GM19240 (cell line): ENCODE data around the gene AOC2.
"Not testable (repeated sequence)": the region's sequence is repeated elsewhere in the genome, so short reads cannot be mapped to it uniquely, and the experiment has no call there.

ENCODE experiments used
- DNase-seq: peaks from one replicate; pipeline ENCODE4 v3.0.0; 2011; ENCODE audit warnings: low spot score; ENCODE audit not compliant: insufficient read length

The AOC2 gene

GRCh38 chr17:42880776-42881310, 36.5 kb downstream of the AOC2 start:
- DNase-seq, result no peak

GRCh38 chr17:42881706-42882105, 37.3 kb downstream of the AOC2 start:
- DNase-seq, result not testable (repeated sequence)

GRCh38 chr17:42882166-42882565, 37.8 kb downstream of the AOC2 start:
- DNase-seq, result no peak

GRCh38 chr17:42883802-42884558, 39.6 kb downstream of the AOC2 start:
- DNase-seq, result no peak

GRCh38 chr17:42885806-42886205, 41.4 kb downstream of the AOC2 start:
- DNase-seq, result not testable (repeated sequence)

GRCh38 chr17:42886283-42887176, 42.1 kb downstream of the AOC2 start:
- DNase-seq, result no peak

- no peak for DNase-seq
These were observed 45.4 kb downstream of the AOC2 start for GRCh38 chr17:42889809-42890208.

- DNase-seq, result no peak
These were observed 47.3 kb downstream of the AOC2 start for GRCh38 chr17:42891539-42892152.

GRCh38 chr17:42893359-42893758, 49.0 kb downstream of the AOC2 start:
- no peak for DNase-seq

- no peak for DNase-seq
These were observed 50.2 kb downstream of the AOC2 start for GRCh38 chr17:42894283-42895184.

GRCh38 chr17:42895185-42895555, 50.8 kb downstream of the AOC2 start:
- no peak for DNase-seq

GRCh38 chr17:42898147-42898811, 53.9 kb downstream of the AOC2 start:
- no peak for DNase-seq

GRCh38 chr17:42899981-42900380, 55.6 kb downstream of the AOC2 start:
- not testable (repeated sequence) for DNase-seq
